ENCODE results near the gene METRNL.
"Not testable (repeated sequence)": the region's sequence is repeated elsewhere in the genome, so short reads cannot be mapped to it uniquely, and the experiment has no call there.

Gene METRNL

GRCh38 chr17:83116311-83116771 is 36.9 kb downstream of the METRNL start:
- FAIRE-seq (no peak), DNase-seq (ENCODE audit: extremely low spot score, insufficient read length, low read depth) (no peak)

- DNase-seq (ENCODE audit: extremely low spot score, insufficient read length, low read depth) (no peak), FAIRE-seq (no peak)
Measured at GRCh38 chr17:83116783-83117555, 37.6 kb downstream of the METRNL start.

- no peak for DNase-seq (ENCODE audit: extremely low spot score, insufficient read length, low read depth)
- no peak for FAIRE-seq
Measured at GRCh38 chr17:83117583-83117982, 38.2 kb downstream of the METRNL start.

DNA sequence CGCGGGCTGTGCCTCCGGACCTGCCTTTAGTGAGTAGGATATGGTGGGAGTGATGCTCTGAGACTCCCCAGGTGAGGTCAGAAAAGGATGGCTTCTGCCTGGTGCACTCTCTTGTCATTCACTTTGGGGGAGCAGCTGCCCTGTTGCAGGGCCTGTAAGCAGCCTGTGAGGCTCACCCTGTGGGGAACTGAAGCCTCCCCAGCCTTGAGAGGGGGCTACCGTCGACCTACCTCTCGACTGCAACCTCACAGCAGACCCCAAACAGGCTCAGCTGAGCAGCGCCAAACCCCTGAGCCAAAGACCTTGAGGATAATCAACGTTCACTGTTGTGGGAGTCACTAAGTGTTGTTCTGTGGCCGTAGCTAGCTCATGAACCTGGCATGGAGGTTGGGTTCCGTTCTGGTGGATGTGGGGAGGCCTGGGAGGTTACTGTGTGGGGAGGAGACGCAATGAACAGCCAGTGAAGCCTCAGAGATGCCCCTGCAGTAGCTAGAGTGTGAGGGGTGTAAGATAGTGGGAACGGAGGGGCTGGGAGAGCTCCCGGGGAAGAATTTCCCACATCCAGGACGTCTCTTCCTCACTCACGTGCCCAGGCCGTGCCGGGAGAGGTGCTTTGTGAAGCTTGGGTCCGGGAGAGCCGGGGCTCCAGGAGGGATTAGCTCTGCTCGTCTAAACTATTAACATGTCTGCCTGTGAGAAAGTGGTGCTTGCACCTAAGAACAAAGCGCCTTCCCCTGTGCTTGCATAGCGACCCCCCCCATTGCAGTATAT is 38.8 kb downstream of the METRNL start:
- no peak for DNase-seq (ENCODE audit: extremely low spot score, insufficient read length, low read depth)
- FAIRE-seq: no peak

GRCh38 chr17:83119987-83120864 is 40.8 kb downstream of the METRNL start:
- FAIRE-seq (no peak), DNase-seq (ENCODE audit: extremely low spot score, insufficient read length, low read depth) (peak; percentile 80)

DNA sequence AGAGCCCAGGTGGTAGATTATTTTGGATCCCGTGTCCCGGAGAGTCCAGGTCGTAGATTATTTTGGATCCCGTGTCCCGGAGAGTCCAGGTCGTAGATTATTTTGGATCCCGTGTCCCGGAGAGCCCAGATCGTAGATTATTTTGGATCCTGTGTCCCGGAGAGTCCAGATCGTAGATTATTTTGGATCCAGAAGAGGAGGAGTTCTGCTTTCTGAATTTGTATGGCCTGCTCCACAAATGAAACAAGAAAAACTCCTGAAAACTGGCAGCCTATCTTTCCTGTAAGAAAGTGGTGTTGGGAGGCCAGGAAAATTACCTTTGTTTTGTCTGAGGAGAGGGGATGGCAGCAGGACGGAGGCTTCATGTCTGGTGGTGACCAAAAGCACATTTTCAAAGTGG is 42.1 kb downstream of the METRNL start:
- not testable (repeated sequence) for FAIRE-seq; DNase-seq (ENCODE audit: extremely low spot score, insufficient read length, low read depth)

DNA sequence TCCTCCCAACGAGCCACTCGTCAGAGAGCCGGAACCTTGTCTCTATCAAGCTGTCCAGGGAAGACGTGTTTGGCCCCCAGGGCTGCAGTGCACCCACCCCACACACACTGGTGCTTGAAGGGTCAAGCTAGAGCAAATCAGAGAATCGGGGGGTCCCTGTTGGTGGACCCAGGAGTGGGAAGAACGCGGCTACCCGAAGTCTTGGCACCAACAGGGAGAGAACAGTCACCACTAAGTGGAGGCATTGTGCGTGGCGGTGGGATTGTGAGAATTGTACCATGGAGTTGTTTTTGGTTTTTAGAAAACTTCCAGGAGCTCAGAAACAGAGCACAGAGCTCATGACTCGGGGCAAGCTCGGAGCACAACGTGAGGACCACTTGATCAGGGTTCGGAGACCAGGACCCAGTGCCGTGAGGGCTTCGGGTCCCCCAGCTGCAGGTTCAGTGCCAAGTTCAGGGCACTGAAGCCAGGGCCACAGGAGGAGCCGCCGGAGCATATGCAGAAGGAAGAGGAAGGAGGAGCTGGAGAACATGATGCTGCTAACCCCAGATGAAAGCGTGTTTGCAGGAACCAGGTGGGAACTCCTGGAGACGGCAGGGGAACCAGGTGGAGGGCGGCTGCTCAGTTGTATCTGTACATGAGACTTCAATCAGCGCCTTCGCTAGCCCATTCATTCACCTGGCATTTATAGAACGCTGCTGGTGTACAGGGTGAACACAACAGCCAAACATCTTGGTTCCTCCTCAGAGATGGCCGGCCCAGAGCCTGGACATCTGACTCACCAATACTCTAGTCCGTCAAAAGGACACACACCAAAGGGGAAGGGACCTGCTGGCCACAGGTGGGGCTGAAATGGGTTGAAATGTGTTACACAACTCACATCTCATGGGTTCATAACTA is 42.8 kb downstream of the METRNL start:
- FAIRE-seq: no peak
- DNase-seq (ENCODE audit: extremely low spot score, insufficient read length, low read depth): no peak

DNA sequence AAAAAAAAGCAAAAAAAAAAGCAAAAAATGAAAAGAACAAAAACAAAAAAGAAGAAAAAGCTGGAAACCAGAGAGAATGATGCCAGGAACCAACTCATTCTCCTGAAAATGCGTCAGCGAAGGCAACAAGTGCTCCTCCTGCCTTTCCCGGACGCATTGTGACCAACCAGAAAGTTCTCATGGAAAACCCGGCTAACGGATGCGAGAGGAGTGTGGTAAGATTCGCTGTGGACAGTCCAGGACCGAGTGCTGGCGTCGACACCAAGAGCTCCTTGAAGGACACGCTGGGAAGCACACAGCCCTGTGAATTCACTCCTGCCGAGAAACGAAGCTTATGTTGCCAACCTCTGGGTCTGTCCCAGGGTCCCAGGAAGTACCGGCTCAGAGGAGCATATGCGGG is 43.4 kb downstream of the METRNL start:
- no peak for FAIRE-seq

DNA sequence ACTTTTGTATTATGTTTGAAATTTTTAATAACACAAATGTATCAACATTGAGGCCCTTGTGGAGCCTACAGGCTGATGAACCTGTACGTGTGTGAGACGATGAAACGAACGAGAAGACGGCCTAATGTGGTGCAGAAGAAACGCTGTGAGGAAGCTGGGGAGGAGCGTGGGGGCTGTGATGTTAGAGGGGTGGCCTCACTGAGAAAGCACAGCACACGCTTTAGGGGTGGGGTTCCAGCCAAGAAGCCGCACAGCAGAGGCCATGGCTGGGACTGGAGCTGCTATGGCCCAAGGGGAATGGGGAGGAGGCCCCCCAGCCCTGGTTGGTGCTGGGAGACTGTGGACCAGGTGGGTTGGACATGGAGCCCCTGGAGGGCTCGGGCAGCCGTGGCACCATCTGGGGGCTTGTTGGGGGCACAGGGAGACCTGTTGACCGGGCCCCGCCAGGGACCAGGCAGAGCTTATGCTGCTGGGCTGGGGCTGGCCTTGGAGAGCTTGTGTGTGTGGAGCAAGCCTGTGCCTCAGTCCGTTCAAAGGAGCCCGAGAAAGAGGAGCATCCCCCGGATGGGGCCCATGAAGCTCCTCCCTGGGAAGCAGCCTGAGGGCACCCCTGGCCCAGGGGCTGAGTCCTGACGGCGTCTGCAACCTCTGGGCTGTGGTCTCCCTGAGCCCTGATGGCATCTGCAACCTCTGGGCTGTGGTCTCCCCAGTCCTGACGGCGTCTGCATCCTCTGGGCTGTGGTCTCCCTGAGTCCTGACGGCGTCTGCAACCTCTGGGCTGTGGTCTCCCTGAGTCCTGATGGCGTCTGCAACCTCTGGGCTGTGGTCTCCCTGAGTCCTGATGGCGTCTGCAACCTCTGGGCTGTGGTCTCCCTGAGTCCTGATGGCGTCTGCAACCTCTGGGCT is 44.7 kb downstream of the METRNL start:
- no peak for DNase-seq (ENCODE audit: extremely low spot score, insufficient read length, low read depth)
- FAIRE-seq: no peak

More for the DNA sequence above, 43.4 kb downstream of the METRNL start:
- no peak for DNase-seq (ENCODE audit: extremely low spot score, insufficient read length, low read depth)

DNA sequence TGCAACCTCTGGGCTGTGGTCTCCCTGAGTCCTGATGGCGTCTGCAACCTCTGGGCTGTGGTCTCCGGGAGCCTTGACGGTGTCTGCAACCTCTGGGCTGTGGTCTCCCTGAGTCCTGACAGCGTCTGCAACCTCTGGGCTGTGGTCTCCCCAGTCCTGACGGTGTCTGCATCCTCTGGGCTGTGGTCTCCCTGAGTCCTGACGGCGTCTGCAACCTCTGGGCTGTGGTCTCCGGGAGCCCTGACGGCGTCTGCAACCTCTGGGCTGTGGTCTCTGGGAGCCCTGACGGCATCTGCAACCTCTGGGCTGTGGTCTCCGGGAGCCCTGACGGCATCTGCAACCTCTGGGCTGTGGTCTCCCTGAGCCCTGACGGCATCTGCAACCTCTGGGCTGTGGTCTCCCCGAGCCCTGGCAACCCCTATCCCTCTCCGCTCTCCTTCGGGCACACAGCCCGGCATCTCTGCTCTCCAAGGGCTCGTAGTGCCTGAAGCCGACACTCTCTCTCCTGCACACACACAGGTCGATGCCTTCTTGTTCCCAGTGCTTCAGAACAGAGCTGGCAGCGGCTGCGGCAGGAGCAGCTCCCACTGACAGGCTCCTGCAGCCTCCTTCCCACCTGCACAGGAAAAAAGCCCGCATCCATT is 45.6 kb downstream of the METRNL start:
- FAIRE-seq (no peak), DNase-seq (ENCODE audit: extremely low spot score, insufficient read length, low read depth) (no peak)

DNA sequence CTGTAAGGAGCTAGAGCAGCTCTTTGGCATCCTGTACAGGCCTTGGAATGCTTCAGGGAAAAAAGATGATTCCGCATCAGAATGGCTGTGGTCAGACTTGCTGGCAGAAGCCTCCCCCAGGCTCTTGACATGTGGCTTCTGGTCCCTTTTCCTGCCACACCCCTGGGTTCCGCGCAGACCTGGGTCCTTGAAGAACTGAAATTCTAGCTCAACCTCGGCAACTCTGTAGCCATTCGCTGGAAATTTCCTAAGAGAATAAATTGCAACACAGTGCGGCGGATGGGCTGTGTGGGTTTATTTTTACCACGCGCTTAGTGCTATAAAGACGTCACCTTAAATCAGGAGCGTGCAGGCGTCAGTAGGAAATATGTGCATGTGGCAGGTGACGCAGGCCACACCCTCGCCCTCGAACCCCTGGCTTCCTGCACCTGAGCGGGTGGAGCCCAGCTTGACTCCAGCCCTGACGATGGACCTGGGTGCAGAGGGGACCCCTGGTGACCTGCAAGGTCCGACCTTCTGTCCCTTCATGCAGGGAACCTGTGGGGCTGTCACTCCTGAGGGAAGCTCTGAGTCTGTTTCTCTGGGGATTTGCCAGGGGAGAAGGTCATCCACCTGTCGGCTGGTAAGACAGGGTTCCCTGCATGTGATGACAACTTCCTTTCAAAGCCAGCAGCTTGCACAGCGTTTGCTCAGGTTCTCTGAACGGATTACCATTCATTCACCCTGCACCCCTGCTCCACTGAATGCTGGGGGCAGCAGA is 46.3 kb downstream of the METRNL start:
- DNase-seq (ENCODE audit: extremely low spot score, insufficient read length, low read depth) (no peak), FAIRE-seq (no peak)

DNA sequence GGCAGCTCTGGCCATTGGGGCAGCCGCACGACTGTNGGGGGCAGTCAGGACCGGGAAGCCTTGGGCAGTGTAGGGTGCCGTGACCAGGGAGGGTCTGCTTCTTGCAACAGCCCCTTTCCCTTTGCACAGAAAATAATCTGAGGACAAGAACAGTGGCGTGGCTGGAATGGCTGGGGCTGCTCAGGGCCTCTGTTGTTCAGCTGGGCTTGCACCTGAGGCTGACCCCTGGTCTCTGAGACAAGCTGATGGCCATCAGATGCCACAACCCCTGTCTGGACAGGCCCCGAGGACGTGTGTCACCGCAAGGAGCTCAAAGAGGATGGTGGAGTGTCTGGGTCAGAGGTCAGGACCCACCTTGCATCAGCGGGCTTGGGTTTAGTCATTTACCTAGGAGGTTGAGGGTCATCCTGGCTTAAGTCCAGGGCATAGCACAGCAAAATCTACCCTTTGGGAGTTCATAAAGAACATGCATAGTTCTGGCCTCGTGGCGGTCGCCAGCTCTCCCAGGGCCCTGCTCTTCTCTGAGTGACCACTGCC is 46.9 kb downstream of the METRNL start:
- FAIRE-seq: no peak
- no peak for DNase-seq (ENCODE audit: extremely low spot score, insufficient read length, low read depth)

DNA sequence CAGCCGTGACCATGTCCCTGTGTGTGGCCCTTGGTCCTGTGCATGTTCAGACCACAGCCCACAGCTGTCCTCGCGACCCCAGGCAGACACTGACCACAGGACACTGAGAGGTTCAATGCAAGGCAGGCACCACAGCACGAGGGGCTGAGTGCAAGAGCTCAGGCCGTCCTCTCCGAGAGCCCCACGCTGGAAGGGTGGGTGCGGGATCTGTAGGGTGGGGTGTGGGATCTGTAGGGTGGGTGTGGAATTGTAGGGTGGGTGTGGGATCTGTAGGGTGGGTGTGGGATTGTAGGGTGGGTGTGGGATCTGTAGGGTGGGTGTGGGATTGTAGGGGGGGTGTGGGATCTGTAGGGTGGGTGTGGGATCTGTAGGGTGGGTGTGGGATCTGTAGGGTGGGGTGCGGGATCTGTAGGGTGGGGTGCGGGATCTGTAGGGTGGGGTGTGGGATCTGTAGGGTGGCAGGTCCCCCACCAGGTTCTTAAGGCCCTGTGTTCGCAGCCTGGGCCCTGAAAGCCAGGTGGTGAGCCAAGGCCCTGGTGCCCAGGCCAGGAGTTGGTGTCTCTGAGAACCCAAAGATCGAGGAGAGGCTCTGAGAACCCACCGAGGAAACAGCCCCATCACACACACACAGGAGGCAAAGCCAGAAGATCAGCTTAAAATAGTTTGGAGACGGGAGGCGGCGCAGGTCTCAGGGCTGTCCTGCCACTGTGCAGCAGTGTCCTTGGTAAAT is 48.2 kb downstream of the METRNL start:
- DNase-seq (ENCODE audit: extremely low spot score, insufficient read length, low read depth) (no peak), FAIRE-seq (no peak)

DNA sequence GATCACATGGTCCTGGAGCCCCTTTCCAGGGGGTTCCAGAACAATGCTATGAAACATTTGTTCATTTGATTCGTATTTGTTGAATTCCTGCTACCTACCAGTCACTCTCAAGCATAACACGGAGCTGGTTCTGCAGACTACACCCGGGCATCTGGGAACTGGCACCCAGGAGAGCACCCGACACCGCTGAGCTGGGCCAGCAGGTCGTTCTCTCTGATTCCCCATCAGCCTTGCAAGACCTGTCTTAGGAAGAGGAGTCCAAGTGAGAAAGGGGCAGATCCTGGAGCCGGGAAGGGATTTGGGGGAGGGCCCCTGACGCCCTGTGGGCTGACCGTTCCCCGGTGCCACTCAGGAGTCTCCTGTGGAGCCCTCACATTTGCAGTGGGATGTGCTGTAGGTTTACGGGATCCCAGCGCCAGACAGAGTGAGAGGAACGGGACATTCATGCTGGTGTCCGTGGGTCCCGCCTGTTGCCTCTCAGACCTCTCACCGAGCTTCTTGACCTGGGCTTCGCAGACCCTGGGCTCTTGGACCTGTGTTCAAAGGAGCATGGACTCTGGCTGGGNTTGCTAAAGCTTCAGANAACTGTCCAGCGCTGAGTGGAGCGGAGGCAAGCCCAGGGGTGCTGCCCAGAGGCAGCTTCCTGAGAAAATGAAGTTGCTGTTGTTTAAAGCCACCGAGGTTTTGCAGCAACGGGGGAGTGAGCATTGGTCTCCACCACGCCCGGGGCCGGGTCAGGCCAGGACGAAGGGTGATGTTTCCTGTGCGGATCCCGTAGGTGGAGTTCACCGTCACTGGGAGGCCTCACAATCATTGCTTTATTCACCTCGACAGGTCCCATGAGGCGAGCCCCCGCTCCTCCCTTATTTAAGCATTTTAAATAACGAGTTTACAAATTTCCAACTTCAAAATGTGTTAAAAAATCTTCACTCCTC is 49.2 kb downstream of the METRNL start:
- DNase-seq (ENCODE audit: extremely low spot score, insufficient read length, low read depth) (no peak), FAIRE-seq (no peak)

- DNase-seq (ENCODE audit: extremely low spot score, insufficient read length, low read depth) (no peak), FAIRE-seq (no peak)
Measured at GRCh38 chr17:83129676-83130075, 50.3 kb downstream of the METRNL start.
